CD4-positive, alpha-beta T cell treated with Interleukin-10 for 1 hour (primary cell): ENCODE measurements around the gene ZNF778.
"Not testable (repeated sequence)": the region's sequence is repeated elsewhere in the genome, so short reads cannot be mapped to it uniquely, and the experiment has no call there.

Source experiments
- DNase-seq: peaks from one replicate; pipeline ENCODE4 v3.0.0-alpha.2; 2020

The ZNF778 gene

GRCh38 chr16:89219365-89219764 lies 1.9 kb downstream of the ZNF778 start:
- DNase-seq: no peak

GRCh38 chr16:89221604-89222003 lies 4.1 kb downstream of the ZNF778 start:
- no peak for DNase-seq

- no peak for DNase-seq
Measured at GRCh38 chr16:89222931-89223330, 5.4 kb downstream of the ZNF778 start.

DNA sequence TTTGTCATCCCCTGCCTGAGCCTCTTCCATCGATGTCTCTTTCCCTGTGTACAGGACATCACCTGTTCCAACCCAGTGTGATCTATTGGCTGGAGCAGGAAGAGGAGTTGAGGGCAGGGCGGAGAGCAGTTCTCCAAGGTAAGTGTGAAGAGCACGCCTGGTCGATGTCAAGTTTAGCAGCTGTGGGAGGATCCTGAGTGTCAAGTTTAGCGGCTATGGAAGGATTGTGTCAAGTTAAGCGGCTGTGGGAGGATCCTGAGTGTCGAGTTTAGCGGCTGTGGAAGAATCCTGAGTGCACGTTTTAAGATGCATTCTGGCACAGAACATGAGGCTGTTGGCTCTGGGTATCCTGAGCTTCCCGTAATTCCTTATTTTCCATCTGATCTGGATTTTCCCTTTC lies 7.2 kb downstream of the ZNF778 start:
- DNase-seq: no peak

DNA sequence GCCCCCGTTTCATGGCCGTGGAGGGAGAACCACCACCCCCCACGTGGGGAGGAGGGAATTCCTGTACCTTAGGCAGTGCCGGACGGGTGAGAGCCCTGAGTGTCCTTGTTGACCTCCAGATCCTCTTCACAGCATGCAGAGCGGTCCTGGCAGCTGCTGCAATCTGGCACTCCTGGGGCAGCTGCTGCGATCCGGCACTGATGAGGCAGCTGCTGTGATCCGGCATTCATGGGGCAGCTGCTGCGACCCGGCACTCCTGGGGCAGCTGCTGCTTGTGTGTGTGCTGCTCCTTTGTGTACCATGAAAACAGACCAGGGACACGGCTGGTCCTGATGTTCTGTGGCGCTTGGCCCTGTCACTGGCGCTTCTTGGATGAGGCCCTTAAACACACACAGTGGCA lies 12.8 kb downstream of the ZNF778 start:
- DNase-seq: no peak

DNA sequence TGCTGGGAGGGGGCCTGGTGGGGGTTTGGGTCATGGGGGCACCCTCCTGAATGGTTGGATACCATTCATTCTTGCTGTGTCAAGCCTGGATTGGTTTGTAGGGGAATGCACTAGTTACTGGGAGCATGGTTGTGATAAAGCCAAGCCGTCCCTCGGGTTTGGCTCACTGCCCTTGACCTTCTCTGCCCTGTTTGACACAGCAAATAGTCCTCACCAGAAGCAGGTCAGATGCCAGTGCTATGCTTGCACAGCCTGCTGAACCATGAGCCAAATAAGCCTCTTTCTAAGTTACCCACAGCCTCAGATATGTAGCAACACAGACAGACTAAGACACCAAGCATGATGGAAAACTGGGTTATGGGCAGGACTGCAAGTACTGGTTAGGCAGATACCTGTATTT lies 14.6 kb downstream of the ZNF778 start:
- no peak for DNase-seq

DNA sequence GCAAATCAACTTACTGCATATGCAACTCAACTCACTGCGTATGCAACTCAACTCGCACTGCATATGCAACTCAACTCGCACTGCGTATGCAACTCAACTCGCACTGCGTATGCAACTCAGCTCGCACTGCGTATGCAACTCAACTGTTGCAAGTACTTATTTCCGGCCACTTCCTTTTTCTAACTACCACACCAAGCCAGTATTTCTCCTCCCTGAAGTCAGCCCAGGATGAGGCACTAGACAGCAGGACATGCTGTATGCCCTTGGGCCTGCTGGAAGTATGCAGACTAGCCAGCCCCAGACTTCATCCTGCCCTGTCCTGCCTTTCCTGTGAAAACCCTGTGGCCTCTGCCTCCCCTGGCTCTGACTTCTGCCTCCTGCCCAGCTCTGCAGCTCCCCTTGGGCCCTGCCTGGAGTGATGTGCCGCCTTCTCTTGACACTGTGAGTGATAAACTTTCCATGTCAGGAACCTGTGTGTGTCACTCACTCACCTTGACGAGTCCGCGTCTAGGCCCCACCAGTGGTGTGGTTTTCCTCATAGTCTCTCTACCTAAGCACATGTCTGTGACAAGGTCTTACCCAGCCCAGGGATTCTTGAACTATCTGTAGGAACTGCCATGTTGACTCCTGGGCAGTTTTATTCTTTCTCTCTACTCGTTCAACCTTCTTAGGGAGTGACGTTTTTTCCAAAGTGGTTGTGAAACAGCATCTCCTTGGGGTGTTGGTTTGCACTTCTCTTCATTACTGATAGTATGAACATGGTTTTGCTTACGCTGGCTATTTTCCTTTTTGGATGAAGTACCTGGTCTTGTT lies 16.4 kb downstream of the ZNF778 start:
- DNase-seq: no peak

- no peak for DNase-seq
Measured at GRCh38 chr16:89237733-89238132, 20.2 kb downstream of the ZNF778 start.

DNA sequence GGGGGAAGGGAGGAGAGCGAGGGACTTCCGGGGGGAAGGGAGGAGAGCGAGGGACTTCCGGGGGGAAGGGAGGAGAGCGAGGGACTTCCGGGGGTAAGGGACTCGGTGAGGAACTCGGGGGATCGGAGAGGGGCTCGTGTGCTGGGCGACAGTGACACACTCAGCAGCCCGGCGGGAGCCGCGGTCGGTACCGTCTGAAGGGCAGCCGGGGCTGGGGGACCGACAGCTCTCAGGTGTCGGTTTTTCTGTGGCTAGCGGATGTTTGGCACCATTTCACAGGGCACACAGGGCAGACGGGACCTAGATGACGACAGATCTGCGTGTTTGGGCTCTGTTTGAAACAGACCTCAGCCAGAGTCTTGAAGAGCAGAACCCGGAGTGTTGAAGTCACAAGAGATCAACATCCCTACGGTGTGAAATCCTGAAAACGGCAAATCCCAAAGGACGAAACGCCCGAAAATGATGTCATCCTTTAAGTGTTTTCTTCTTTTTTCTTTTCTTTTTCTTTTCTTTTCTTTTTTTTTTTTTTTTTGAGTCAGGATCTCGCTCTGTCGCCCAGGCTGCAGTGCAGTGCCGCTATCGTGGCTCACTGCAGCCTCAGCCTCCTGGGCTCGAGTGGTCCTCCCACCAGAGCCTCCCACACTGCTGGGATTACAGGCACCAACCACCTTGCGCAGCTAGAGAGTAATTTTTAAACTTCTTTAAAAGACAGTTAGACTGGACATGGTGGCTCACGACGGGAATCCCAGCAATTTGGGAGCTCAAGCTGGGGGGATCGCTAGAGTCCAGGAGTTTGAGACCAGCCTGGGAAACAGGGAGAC lies 23.9 kb downstream of the ZNF778 start:
- peak; percentile 85 for DNase-seq

DNA sequence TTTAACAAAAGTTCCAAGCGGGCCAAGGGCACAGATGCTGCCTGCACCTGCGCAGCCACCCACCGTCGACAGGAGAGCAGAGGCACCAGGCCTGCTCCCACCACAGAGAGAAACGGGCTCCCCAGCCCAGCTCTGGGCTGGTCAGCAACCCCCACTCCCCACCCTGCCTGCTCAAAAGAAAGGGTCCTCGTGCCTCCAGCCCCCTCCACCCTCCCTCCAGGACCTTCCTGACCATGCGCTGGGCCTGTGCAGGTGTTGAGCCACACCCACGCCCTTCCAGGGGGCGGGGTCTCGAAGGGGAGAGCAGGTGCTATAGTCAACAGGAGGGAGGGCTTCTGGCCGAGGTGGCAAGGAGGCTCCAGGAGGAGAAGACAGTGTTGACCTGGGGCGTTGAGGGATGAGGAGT lies 25.3 kb downstream of the ZNF778 start:
- DNase-seq: no peak

DNA sequence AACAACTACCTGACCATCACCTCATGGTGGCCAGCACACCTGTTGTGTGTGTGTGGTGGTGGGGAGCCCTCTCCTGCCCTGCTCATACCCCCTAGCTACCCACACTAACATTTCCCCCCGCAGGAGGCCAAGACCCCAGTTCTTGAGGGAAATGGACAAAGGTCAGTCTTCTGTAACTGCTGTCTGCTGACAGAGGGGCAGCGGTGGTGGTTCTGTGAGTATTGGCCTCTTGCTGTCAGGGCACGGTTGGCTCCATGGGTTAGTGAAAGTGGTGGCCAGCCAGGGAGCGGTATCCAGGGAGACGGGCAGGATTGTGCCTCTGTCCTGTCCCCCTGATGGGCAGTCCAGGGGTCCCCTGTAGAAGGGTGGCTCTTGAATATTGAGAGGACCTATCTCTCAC lies 26.2 kb downstream of the ZNF778 start:
- no peak for DNase-seq

DNA sequence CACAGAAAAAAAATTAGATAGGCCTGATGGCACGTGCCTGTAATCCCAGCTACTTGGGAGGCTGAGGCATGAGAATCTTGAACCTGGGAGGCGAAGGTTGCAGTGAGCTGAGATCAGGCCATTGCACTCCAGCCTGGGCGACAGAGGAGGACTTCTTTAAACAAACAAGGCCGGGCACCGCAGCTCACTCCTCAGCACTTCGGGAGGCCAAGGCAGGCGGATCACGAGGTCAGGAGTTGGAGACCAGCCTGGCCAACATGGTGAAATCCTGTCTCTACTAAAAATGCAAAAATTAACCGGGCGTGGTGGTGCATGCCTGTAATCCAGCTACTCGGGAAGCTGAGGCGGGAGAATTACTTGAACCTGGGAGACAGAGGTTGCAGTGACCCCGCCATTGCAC lies 26.8 kb downstream of the ZNF778 start:
- not testable (repeated sequence) for DNase-seq

DNA sequence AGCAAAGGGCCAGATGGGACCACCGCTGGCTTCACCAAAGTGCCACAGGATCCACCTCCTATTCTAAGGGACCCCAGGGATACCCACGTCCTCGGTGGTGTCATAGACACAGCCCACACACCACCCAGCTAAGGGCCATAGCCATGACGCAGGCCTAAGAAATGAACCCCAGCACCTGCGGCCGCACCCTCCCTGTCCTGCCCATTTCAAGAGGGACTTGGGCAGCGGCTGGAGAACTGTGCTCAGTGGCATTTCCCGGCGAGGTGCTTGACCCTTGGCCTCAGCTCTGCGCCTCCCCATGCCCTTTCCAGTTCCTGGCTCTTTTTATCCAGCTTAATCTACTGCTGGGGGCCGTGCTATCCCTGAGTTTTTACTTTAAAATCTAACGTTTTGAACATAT lies 27.3 kb downstream of the ZNF778 start:
- DNase-seq: no peak

- no peak for DNase-seq
Measured at GRCh38 chr16:89246383-89246902, 28.9 kb downstream of the ZNF778 start.

GRCh38 chr16:89246903-89247733 lies 29.6 kb downstream of the ZNF778 start:
- peak; percentile 93 for DNase-seq

DNA sequence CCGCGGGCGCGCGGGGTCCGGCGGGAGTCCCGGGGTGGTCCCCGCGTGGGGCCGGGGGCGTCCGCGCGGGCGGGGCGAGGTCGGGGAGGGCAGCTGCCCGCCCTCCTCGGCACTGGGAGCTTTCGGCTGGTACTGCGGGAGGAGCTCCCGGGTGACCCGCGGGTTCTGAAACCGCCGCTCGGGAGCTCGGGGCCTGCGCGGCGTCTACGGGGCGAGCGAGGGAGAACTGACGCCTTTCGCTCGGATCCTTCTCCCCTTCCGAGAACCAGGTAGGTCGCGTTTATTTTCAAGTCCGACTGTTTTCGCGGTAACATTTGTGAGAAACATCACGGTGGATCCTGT lies 30.2 kb downstream of the ZNF778 start:
- DNase-seq: not testable (repeated sequence)

GRCh38 chr16:89248196-89248982 lies 30.9 kb downstream of the ZNF778 start:
- peak; percentile 13 for DNase-seq

DNA sequence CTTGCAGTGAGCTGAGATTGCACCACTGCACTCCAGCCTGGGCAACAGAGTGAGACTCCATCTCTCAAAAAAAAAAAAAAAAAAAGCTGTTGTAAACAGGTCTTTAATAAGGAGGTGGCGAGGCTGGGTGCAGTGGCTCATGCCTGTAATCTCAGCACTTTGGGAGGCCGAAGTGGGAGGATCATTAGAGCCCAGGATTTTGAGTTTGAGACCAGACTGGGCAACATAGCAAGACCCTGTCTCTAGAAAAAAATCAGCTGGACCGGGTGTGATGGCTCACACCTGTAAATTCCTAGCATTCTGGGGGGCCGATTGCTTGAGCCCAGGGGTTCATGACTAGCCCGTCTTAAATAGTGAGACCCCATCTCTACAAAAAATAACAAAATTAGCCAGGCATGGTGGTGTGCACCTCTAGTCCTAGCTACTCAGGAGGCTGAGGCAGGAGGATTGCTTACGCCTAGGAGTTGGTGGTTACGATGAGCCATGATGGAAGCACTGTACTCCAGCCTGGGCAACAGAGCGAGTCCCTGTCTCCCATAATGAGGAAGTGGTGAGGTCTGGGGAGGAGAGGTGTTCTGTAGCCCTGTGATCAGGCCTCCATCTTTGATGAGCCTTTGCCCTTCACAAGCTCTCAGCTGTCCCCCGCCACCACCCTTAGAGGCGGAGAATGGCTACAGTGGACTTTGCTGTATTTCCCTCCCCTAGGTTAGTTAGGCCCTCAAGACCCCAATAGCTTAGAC lies 36.2 kb downstream of the ZNF778 start:
- no peak for DNase-seq

DNA sequence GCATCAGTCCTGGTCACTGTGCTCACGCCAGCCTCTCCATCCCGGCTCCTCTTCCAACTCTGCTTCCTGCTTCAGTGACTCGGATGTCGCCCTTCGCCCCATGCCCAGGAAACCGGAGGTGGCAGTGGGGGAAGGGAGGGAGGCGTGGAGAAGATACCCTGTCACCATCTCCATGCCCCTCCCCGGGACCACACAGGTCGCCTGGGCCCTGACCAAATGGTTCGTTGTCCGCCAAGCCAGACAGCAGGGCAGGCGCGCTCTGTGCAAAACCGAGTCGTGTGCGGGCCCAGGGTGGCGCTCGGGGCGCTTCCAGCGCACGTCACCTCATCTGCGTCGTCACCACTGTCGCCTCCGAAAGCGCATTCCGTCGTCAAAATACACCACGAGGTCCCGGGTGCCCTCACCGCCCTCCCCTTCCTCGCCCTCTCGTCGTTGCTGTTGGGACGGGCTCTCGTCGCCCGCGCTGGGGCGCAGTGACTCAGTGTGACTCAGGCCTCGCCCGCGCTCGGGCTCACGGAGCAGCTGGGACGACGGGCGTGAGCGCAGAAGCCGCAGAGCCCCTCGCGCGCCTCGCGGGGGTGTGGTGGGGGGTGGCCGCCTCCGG lies 39.2 kb downstream of the ZNF778 start:
- DNase-seq: peak; percentile 72

DNA sequence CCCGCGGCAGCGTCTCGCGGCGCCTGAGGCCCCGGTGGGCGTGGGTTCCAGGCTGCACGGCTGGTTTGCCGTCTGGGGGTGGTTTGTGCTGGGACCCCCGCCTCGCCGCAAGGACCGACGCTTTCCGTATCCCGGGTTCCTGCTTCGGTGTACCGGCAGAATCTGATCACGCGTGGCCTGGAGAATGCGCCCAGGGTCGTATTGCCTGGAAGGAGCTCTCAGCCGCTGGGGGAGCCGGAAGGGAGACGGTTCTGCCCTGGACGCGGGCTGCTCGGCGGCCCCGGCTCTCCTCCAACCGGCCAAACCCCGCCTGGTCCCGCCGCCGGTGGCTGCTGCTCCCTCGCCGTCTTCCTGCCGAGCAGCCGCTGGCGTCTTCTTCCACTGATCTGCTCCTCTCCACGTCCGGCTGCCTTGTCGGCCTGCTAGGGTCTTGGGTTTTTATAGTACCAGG lies 39.8 kb downstream of the ZNF778 start:
- DNase-seq: no peak
